ENCODE measurements around the gene ARFGAP1. TPM values are rescaled to one million over a fixed set of nuclear protein-coding genes. Genes with fewer than 3 reads are reported as not detected.

The ARFGAP1 gene
- total RNA-seq: 10 to 100 TPM; 16.1 to 46.2 (median 22.7) TPM

- TF ChIP-seq, protein P1, sequence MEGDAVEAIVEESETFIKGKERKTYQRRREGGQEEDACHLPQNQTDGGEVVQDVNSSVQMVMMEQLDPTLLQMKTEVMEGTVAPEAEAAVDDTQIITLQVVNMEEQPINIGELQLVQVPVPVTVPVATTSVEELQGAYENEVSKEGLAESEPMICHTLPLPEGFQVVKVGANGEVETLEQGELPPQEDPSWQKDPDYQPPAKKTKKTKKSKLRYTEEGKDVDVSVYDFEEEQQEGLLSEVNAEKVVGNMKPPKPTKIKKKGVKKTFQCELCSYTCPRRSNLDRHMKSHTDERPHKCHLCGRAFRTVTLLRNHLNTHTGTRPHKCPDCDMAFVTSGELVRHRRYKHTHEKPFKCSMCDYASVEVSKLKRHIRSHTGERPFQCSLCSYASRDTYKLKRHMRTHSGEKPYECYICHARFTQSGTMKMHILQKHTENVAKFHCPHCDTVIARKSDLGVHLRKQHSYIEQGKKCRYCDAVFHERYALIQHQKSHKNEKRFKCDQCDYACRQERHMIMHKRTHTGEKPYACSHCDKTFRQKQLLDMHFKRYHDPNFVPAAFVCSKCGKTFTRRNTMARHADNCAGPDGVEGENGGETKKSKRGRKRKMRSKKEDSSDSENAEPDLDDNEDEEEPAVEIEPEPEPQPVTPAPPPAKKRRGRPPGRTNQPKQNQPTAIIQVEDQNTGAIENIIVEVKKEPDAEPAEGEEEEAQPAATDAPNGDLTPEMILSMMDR (IDR thresholded peaks at IDR 0.05; ENCODE audit: low read depth): no peak
These were observed at the start of gene ARFGAP1 for GRCh38 chr20:63272105-63273058. TSS of gene ARFGAP1 (plus strand) at chr20:63272813. CDS start at chr20:63275581, 2,768 bp downstream.

DNA sequence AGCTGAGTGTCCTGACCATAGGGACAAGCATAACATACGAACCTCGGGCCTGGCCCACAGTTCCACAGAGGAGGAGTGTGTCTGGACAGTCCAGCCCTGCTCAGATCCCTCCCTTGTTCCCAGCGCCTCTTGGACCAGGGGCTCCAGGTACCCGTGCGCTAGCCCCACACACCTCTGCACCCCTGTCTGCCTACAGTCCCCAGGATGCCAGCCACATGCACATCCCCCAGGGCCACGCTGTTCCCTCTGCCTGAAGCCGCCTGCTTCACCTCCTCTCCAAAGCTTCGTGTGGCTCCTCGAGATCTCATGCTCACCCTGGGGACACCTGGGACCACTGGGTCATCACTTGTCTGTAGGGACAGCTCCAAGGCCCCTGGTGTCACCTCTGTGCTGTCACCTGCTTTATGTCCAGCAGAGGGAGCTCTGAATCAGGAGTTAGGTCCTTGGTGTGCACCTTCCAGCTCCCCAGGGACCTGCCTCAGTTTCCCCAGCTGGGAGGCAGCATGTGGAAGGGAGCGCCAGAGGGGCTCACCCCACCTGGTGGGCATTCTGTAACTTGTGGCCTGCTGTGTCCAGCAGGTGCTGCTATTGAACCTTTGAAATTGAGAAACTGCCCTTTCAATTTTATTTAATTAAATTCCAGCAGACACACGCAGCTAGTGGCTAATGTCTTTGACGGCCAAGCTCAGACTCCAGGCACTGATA is 49.3 kb upstream of the ARFGAP1 start:
- TF ChIP-seq, protein P1 (IDR thresholded peaks at IDR 0.05; ENCODE audit: low read depth): no peak

DNA sequence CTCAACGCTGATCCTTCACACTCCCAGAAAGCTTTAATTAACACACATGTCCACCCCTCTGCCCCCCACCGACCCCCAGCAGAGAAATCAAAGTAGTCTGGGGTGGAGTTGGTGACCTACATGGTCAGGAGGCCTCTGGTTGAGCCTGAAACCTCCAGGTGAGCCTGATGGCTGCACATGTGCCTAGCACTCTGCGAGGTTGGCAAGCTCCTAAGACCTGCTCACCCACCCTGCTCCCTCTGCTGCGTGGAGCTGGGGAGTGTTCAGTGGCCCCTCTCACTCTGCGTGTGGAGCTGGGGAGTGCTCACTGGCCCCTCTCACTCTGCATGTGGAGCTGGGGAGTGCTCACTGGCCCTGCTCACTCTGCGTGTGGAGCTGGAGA is 48.8 kb upstream of the ARFGAP1 start:
- TF ChIP-seq, protein P1 (IDR thresholded peaks at IDR 0.05; ENCODE audit: low read depth): no peak

DNA sequence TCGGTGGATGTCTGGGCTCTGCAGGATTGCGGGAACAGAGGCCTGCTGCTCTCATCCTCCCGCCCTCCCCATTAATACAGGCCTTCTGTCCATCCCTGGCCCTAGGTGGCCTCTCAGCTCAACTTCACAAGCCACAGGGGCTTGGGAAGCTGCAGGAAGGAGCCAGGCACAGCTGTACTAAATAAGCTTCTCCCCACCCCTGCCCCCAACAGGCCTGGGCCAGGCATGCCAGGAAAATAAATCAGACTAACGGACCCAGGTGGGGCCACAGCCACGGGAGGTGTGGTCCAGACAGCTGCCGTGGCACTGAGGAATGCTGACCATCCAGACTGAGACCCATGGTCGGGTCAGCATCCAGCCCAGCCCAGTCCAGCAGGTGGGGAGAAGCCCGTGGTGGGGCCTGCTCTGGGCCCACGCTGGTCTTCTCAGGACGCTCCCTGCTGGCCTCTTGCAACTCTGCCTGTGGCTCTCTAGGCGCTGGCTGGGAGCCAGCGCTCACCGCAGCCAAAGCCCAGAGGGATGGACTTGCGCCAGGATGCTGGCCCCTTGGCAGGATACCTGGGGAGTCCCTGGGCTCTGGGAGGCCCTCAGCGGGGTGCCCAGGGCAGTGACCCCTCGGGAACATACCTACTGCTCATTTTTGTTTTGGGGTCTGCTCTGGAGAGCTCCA is 48.1 kb upstream of the ARFGAP1 start:
- TF ChIP-seq, protein P1 (IDR thresholded peaks at IDR 0.05; ENCODE audit: low read depth): no peak

DNA sequence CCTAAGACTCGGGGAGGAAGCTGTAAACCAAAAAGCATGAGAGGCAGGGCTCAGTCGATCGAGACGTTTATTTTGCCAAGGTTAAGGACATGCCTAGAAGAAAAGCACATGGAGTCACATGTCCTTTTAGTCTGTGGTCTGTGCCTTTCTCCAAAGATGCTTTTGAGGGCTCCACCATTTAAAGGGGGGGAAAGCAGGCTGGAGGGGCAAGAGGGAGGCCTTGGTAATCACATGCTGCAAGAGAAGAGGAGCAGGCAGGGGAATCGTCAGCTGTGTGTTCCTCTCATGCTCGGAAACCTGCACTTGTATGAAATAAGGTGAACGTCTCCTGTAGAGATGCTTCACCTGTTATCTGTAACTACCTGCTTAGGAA is 47.5 kb upstream of the ARFGAP1 start:
- TF ChIP-seq, protein P1 (IDR thresholded peaks at IDR 0.05; ENCODE audit: low read depth): no peak

DNA sequence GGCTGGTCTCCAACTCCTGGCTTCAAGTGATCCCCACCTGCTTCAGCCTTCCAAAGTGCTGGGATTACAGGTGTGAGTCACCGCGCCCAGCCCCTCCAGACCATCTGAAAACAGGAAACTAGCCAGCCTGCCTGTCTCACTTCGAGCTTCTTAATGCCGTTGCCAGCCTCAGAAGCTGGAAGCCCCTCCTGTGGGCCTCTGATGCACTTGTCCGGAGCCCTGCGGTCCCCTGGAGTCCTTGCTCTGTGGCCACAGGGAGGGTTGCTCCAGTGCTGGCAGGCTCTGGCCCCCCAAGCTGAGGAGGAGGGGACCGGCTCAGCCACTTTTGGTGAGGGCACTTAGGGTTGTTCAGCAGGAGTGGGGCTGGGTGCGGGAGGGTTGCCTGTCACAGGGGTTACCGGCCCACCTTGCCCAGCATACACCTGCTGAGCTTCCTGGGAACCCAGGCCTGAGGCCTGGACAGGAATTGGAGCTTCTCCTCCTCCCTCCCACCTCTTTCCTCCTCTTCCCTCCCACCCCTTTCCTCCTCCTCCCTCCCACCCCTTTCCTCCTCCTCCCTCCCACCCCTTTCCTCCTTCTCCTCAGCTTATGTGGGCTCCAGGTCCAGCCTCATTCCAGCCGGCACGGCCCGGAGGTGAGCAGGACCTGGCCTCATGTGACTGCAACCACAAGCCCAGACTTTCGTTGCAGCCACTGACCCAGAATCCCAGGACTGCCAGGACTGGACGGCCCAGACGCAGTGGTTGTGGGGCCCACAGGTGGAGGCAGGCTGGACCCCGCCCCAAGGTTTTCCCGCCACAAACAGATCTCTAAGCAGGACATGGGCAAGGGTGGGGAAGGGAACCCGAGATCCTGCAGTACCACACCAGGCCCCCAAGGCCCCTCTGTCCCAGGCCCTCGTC is 46.3 kb upstream of the ARFGAP1 start:
- TF ChIP-seq, protein P1 (IDR thresholded peaks at IDR 0.05; ENCODE audit: low read depth): no peak

Data from subcutaneous adipose tissue (tissue), 4 donors.